Calu3 (cell line): Measurements from ENCODE around the gene DMRT1. TPM values are rescaled to one million over a fixed set of nuclear protein-coding genes. Genes with fewer than 3 reads are reported as not detected.

Source experiments
- BruUV-seq: library from RNA; stranded (reverse); fragments of 400-500 nt; replicated peaks from 2 replicates; lab custom pipeline; 2021; lab: Mats Ljungman, UMichigan
- CTCF ChIA-PET: fragments of 300-600 bp; sonication (Branson Sonifier 250); formaldehyde crosslinking; loops from one replicate; lab custom pipeline; 2022; ENCODE audit warnings: antibody characterized with exemption; lab: Charles Lee
- DNase-seq: peaks from one replicate; pipeline ENCODE4 v3.0.0; 2022
- H3K27ac Mint-ChIP-seq: one replicate; pipeline ENCODE4 v1.8.0; 2022; ENCODE audit warnings: mixed read lengths; ENCODE audit not compliant: unreplicated experiment
- H3K27me3 Mint-ChIP-seq: one replicate; pipeline ENCODE4 v1.8.0; 2022; ENCODE audit warnings: mixed read lengths; ENCODE audit not compliant: unreplicated experiment
- H3K36me3 Mint-ChIP-seq: one replicate; pipeline ENCODE4 v1.8.0; 2022; ENCODE audit warnings: mild to moderate bottlenecking, moderate library complexity, mixed read lengths; ENCODE audit not compliant: insufficient read depth, unreplicated experiment
- H3K4me1 Mint-ChIP-seq: one replicate; pipeline ENCODE4 v1.8.0; 2022; ENCODE audit warnings: mild to moderate bottlenecking, low read depth, mixed read lengths; ENCODE audit not compliant: unreplicated experiment
- H3K4me3 Mint-ChIP-seq: one replicate; pipeline ENCODE4 v1.8.0; 2022; ENCODE audit warnings: mild to moderate bottlenecking, low read depth, moderate library complexity, mixed read lengths; ENCODE audit not compliant: unreplicated experiment
- H3K9me3 Mint-ChIP-seq: one replicate; pipeline ENCODE4 v1.8.0; 2022; ENCODE audit warnings: low read depth, mixed read lengths; ENCODE audit not compliant: unreplicated experiment
- CTCF ChIP-seq: fragments of 200-600 bp; IDR thresholded peaks from one replicate; pipeline ENCODE4 v1.8.0; 2022; ENCODE audit warnings: antibody characterized with exemption; ENCODE audit not compliant: unreplicated experiment
- intact Hi-C: fragments of 100-400 bp; cut with micrococcal nuclease; formaldehyde crosslinking; loops from one replicate; pipeline ENCODE4 v1.10.0; 2022; ENCODE audit not compliant: unreplicated experiment
- total RNA-seq: library from RNA; stranded (reverse); gene quantifications from 2 replicates; pipeline ENCODE4 v1.2.3, GENCODE V29; 2022

Gene DMRT1
- total RNA-seq, 1 experiment from 2014 or later = not detected

GRCh38 chr9:974996-975739 lies 133.7 kb downstream of the DMRT1 start:
- DNase-seq = no peak
- Mint-ChIP-seq H3K27me3 (peaks cover 45% of the 10 kb centered on the region), H3K4me1 (no peaks in the 10 kb centered on the region), H3K4me3 (no peak overlapping the region), H3K9me3 (peaks cover 2% of the 10 kb centered on the region), H3K27ac (no peak overlapping the region), H3K36me3 (no peaks in the 10 kb centered on the region)
- intact Hi-C loops = no loop called here
- CTCF ChIA-PET = no interaction called here
- BruUV-seq = no TSS peak
- TF ChIP-seq CTCF = no peak

GRCh38 chr9:975740-976257 lies 134.3 kb downstream of the DMRT1 start:
- DNase-seq = no peak
- Mint-ChIP-seq H3K4me3 (no peak overlapping the region), H3K27me3 (peaks cover 51% of the 10 kb centered on the region), H3K4me1 (no peaks in the 10 kb centered on the region), H3K9me3 (peaks cover 2% of the 10 kb centered on the region), H3K36me3 (no peaks in the 10 kb centered on the region), H3K27ac (no peak overlapping the region)
- CTCF ChIA-PET = no interaction called here
- BruUV-seq = no TSS peak
- no peak for TF ChIP-seq CTCF
- intact Hi-C loops = no loop called here

- intact Hi-C loops = no loop called here
- no peak within 1 kb of the TSS for H3K4me3 Mint-ChIP-seq
- no peak for TF ChIP-seq CTCF
- no peak for DNase-seq
- no peaks in the 10 kb centered on the region for H3K4me1 Mint-ChIP-seq
- no TSS peak for BruUV-seq
- H3K36me3 Mint-ChIP-seq = no peaks in the 10 kb centered on the region
- H3K27ac Mint-ChIP-seq = no peak within 1 kb of the TSS
- peaks cover 2% of the 10 kb centered on the region for H3K9me3 Mint-ChIP-seq
- CTCF ChIA-PET = no interaction called here
- peaks cover 57% of the 10 kb centered on the region for H3K27me3 Mint-ChIP-seq
Observed at GRCh38 chr9:976258-976942, 134.9 kb downstream of the DMRT1 start, which contains the start of gene DMRT3. Gene DMRT3 (plus strand): TSS chr9:976655. CDS start chr9:977002, 347 bp downstream.

GRCh38 chr9:976943-977837 lies 135.7 kb downstream of the DMRT1 start:
- no peak for DNase-seq
- BruUV-seq = no TSS peak
- Mint-ChIP-seq H3K4me3 (no peak overlapping the region), H3K36me3 (no peaks in the 10 kb centered on the region), H3K27ac (no peak overlapping the region), H3K27me3 (peaks cover 65% of the 10 kb centered on the region), H3K4me1 (no peaks in the 10 kb centered on the region), H3K9me3 (peaks cover 2% of the 10 kb centered on the region)
- CTCF ChIA-PET = no interaction called here
- TF ChIP-seq CTCF = no peak
- intact Hi-C loops = no loop called here
